ENCODE data around the gene PTPRD.
"Not testable (repeated sequence)": the region's sequence is repeated elsewhere in the genome, so short reads cannot be mapped to it uniquely, and the experiment has no call there.

The PTPRD gene

GRCh38 chr9:9108641-9109040, 1504.2 kb downstream of the PTPRD start:
- ATAC-seq (no peak), DNase-seq (no peak)
- H3K4me3 Mint-ChIP-seq = no peak overlapping the region
- no peaks in the 10 kb centered on the region for H3K4me1 Mint-ChIP-seq
- H3K36me3 Mint-ChIP-seq (ENCODE audit: low read depth) = no peaks in the 10 kb centered on the region
- H3K27ac Mint-ChIP-seq = no peak overlapping the region
- H3K27me3 Mint-ChIP-seq = no peaks in the 10 kb centered on the region
- H3K9me3 Mint-ChIP-seq = no peaks in the 10 kb centered on the region

- no peak for ATAC-seq
- H3K36me3 Mint-ChIP-seq (ENCODE audit: low read depth) = no peaks in the 10 kb centered on the region
- H3K9me3 Mint-ChIP-seq = peaks cover 3% of the 10 kb centered on the region
- H3K27ac Mint-ChIP-seq = no peak overlapping the region
- H3K4me1 Mint-ChIP-seq = no peaks in the 10 kb centered on the region
- H3K4me3 Mint-ChIP-seq = no peak overlapping the region
- no peak for DNase-seq
- H3K27me3 Mint-ChIP-seq = no peaks in the 10 kb centered on the region
Measured at GRCh38 chr9:9102295-9102694, 1510.5 kb downstream of the PTPRD start.

- Mint-ChIP-seq H3K27me3 (no peaks in the 10 kb centered on the region), H3K9me3 (peaks cover 3% of the 10 kb centered on the region), H3K4me1 (no peaks in the 10 kb centered on the region), H3K4me3 (no peak overlapping the region), H3K27ac (no peak overlapping the region), H3K36me3 (ENCODE audit: low read depth) (no peaks in the 10 kb centered on the region)
- ATAC-seq (no peak), DNase-seq (no peak)
Measured at GRCh38 chr9:9100070-9100469, 1512.7 kb downstream of the PTPRD start.

GRCh38 chr9:9099646-9100045, 1513.2 kb downstream of the PTPRD start:
- ATAC-seq (no peak), DNase-seq (no peak)
- H3K4me3 Mint-ChIP-seq = no peak overlapping the region
- no peaks in the 10 kb centered on the region for H3K27me3 Mint-ChIP-seq
- no peaks in the 10 kb centered on the region for H3K4me1 Mint-ChIP-seq
- H3K36me3 Mint-ChIP-seq (ENCODE audit: low read depth) = no peaks in the 10 kb centered on the region
- H3K27ac Mint-ChIP-seq = no peak overlapping the region
- H3K9me3 Mint-ChIP-seq = peaks cover 3% of the 10 kb centered on the region

- not testable (repeated sequence) for H3K9me3 Mint-ChIP-seq, H3K27ac Mint-ChIP-seq, H3K4me1 Mint-ChIP-seq
Measured at GRCh38 chr9:9097254-9097653, 1515.5 kb downstream of the PTPRD start.

GRCh38 chr9:9091387-9091786, 1521.4 kb downstream of the PTPRD start:
- ATAC-seq (no peak), DNase-seq (no peak)
- Mint-ChIP-seq H3K27ac (no peak overlapping the region), H3K36me3 (ENCODE audit: low read depth) (no peaks in the 10 kb centered on the region), H3K4me1 (no peaks in the 10 kb centered on the region), H3K4me3 (no peak overlapping the region), H3K9me3 (peaks cover 3% of the 10 kb centered on the region), H3K27me3 (no peaks in the 10 kb centered on the region)

More at GRCh38 chr9:9097254-9097653, 1515.5 kb downstream of the PTPRD start:
- H3K4me3 Mint-ChIP-seq; H3K36me3 Mint-ChIP-seq (ENCODE audit: low read depth); H3K27me3 Mint-ChIP-seq; ATAC-seq; DNase-seq: not testable (repeated sequence)

GRCh38 chr9:9079473-9079872, 1533.3 kb downstream of the PTPRD start:
- no peaks in the 10 kb centered on the region for H3K4me1 Mint-ChIP-seq
- H3K4me3 Mint-ChIP-seq = no peak overlapping the region
- DNase-seq (no peak), ATAC-seq (no peak)
- no peak overlapping the region for H3K27ac Mint-ChIP-seq
- no peaks in the 10 kb centered on the region for H3K36me3 Mint-ChIP-seq (ENCODE audit: low read depth)
- peaks cover 13% of the 10 kb centered on the region for H3K9me3 Mint-ChIP-seq
- H3K27me3 Mint-ChIP-seq = no peaks in the 10 kb centered on the region

- ATAC-seq (no peak), DNase-seq (no peak)
- Mint-ChIP-seq H3K36me3 (ENCODE audit: low read depth) (no peaks in the 10 kb centered on the region), H3K4me3 (no peak overlapping the region), H3K9me3 (peaks cover 13% of the 10 kb centered on the region), H3K27ac (no peak overlapping the region), H3K4me1 (no peaks in the 10 kb centered on the region), H3K27me3 (no peaks in the 10 kb centered on the region)
Measured at GRCh38 chr9:9078301-9078700, 1534.5 kb downstream of the PTPRD start.

- H3K9me3 Mint-ChIP-seq = peaks cover 3% of the 10 kb centered on the region
Measured at GRCh38 chr9:9061627-9062026, 1551.2 kb downstream of the PTPRD start.

GRCh38 chr9:9054354-9054992, 1558.3 kb downstream of the PTPRD start:
- no peaks in the 10 kb centered on the region for H3K4me1 Mint-ChIP-seq
- peaks cover 3% of the 10 kb centered on the region for H3K9me3 Mint-ChIP-seq
- H3K27me3 Mint-ChIP-seq = no peaks in the 10 kb centered on the region
- no peak overlapping the region for H3K27ac Mint-ChIP-seq
- no peaks in the 10 kb centered on the region for H3K36me3 Mint-ChIP-seq (ENCODE audit: low read depth)
- ATAC-seq = no peak
- no peak for DNase-seq
- no peak overlapping the region for H3K4me3 Mint-ChIP-seq

More at GRCh38 chr9:9061627-9062026, 1551.2 kb downstream of the PTPRD start:
- Mint-ChIP-seq H3K4me1 (no peaks in the 10 kb centered on the region), H3K27me3 (no peaks in the 10 kb centered on the region), H3K4me3 (no peak overlapping the region), H3K36me3 (ENCODE audit: low read depth) (no peaks in the 10 kb centered on the region), H3K27ac (no peak overlapping the region)
- DNase-seq = no peak
- ATAC-seq = no peak

- no peaks in the 10 kb centered on the region for H3K27me3 Mint-ChIP-seq
- ATAC-seq (no peak), DNase-seq (no peak)
- H3K27ac Mint-ChIP-seq = no peak overlapping the region
- H3K36me3 Mint-ChIP-seq (ENCODE audit: low read depth) = no peaks in the 10 kb centered on the region
- no peak overlapping the region for H3K4me3 Mint-ChIP-seq
- no peaks in the 10 kb centered on the region for H3K9me3 Mint-ChIP-seq
- H3K4me1 Mint-ChIP-seq = no peaks in the 10 kb centered on the region
Measured at GRCh38 chr9:9045572-9045971, 1567.2 kb downstream of the PTPRD start.

GRCh38 chr9:9045072-9045471, 1567.7 kb downstream of the PTPRD start:
- H3K9me3 Mint-ChIP-seq = no peaks in the 10 kb centered on the region
- H3K4me3 Mint-ChIP-seq = no peak overlapping the region
- H3K4me1 Mint-ChIP-seq = no peaks in the 10 kb centered on the region
- DNase-seq = no peak
- H3K27me3 Mint-ChIP-seq = no peaks in the 10 kb centered on the region
- H3K36me3 Mint-ChIP-seq (ENCODE audit: low read depth) = no peaks in the 10 kb centered on the region
- ATAC-seq = no peak
- H3K27ac Mint-ChIP-seq = no peak overlapping the region

- not testable (repeated sequence) for H3K4me1 Mint-ChIP-seq; H3K27ac Mint-ChIP-seq; DNase-seq; H3K4me3 Mint-ChIP-seq; H3K9me3 Mint-ChIP-seq; H3K36me3 Mint-ChIP-seq (ENCODE audit: low read depth); H3K27me3 Mint-ChIP-seq; ATAC-seq
Measured at GRCh38 chr9:9043788-9044187, 1569.0 kb downstream of the PTPRD start.

- Mint-ChIP-seq H3K9me3 (no peaks in the 10 kb centered on the region), H3K36me3 (ENCODE audit: low read depth) (no peaks in the 10 kb centered on the region), H3K27me3 (no peaks in the 10 kb centered on the region), H3K4me3 (no peak overlapping the region), H3K27ac (no peak overlapping the region), H3K4me1 (no peaks in the 10 kb centered on the region)
- no peak for DNase-seq
- ATAC-seq = no peak
Measured at GRCh38 chr9:9041756-9042155, 1571.0 kb downstream of the PTPRD start.

GRCh38 chr9:9033022-9033421, 1579.8 kb downstream of the PTPRD start:
- no peaks in the 10 kb centered on the region for H3K4me1 Mint-ChIP-seq
- no peak for ATAC-seq

GRCh38 chr9:9016597-9016996, 1596.2 kb downstream of the PTPRD start:
- H3K9me3 Mint-ChIP-seq = no peaks in the 10 kb centered on the region
- no peaks in the 10 kb centered on the region for H3K4me1 Mint-ChIP-seq
- H3K27me3 Mint-ChIP-seq = no peaks in the 10 kb centered on the region
- DNase-seq (no peak), ATAC-seq (no peak)
- no peak overlapping the region for H3K4me3 Mint-ChIP-seq
- H3K36me3 Mint-ChIP-seq (ENCODE audit: low read depth) = no peaks in the 10 kb centered on the region
- H3K27ac Mint-ChIP-seq = no peak overlapping the region

More at GRCh38 chr9:9033022-9033421, 1579.8 kb downstream of the PTPRD start:
- Mint-ChIP-seq H3K4me3 (no peak overlapping the region), H3K27ac (no peak overlapping the region), H3K36me3 (ENCODE audit: low read depth) (no peaks in the 10 kb centered on the region), H3K27me3 (no peaks in the 10 kb centered on the region), H3K9me3 (no peaks in the 10 kb centered on the region)
- no peak for DNase-seq

All from activated naive CD8-positive, alpha-beta T cell treated with anti-CD3 and anti-CD28 coated beads, Interleukin-2, amount 50 U/mL, for 24 hours (primary cell).